ENCODE measurements around the gene CTRB1.

DNA sequence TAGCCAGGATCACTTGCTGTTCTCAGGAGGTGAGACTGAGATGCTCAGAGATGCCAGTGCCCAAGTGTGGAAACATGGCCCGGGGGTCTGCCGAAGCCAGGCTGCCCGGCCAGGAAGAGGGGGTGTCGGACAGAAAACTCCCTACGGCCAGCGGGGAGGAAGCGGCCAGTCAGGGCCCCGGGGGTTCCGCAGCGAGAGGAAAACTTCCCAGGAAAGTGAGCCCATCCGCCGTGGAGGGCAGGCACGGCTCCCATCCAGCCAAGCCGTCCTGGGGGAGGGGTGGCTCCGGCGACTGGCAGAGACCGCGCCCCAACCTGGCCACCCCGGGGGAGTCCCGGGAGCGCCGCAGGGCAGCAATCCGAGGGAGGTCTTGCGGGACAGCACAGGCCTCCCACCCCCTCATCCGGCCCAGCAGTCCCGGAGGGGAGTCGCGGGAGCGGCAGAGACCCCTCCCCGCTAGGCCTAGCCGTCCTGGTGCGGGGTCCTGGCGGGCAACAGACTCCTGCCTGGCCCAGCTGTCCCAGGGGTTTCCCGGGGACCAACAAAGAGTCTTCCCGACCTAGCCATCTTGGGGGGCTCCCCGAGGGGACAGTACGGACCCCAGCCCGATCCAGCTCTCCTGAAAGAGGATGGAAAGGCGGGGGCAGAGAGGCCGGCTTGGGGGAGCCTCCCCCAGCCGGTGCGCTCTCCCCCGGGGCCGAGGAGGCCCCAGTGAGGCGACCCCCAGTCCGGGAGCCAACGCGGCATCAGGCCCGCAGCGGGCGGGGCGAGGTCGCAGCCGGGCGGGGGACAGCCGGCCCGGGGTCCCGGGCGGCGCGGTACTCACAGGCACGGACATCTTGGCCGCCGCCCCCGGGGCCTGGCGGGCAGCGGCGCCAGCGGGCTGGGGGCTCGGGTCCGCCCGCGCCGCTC, 46.5 kb downstream of the CTRB1 start:
- TF ChIP-seq CTCF (IDR thresholded peaks at IDR 0.05; ENCODE audit: low read depth, low read length), result no peak
- TF ChIP-seq EZH2phosphoT487 (IDR thresholded peaks at IDR 0.05; ENCODE audit: low read depth), result no peak
